BJ (cell line): ENCODE results near the gene MAP4. TPM values are rescaled to one million over a fixed set of nuclear protein-coding genes. Genes with fewer than 3 reads are reported as not detected.

ENCODE experiments used
- CTCF ChIA-PET: fragments of 350-600 bp; formaldehyde crosslinking; extraction: SDS; loops from one replicate; lab custom pipeline; 2021; ENCODE audit warnings: antibody characterized with exemption, inconsistent platforms; lab: Yijun Ruan, JAX
- POLR2A ChIA-PET: fragments of 300-600 bp; sonication (Branson Sonifier 250); formaldehyde crosslinking; extraction: SDS; loops from one replicate; lab custom pipeline; 2021; ENCODE audit warnings: antibody characterized with exemption; lab: Charles Lee
- DNase-seq: peaks from one replicate; pipeline ENCODE4 v3.0.0-alpha.2; 2011; ENCODE audit warnings: low read depth
- H3K27me3 ChIP-seq: 2 replicates; pipeline ENCODE4 v1.6.0; 2011; ENCODE audit warnings: low read length; ENCODE audit not compliant: control insufficient read depth, insufficient read depth
- H3K36me3 ChIP-seq: 2 replicates; pipeline ENCODE4 v1.5.1; 2011; ENCODE audit warnings: low read length; ENCODE audit not compliant: control insufficient read depth, insufficient read depth
- H3K4me3 ChIP-seq: 2 replicates; pipeline ENCODE4 v1.5.1; 2011; ENCODE audit warnings: low read depth, mild to moderate bottlenecking, control low read depth, low read length
- CTCF ChIP-seq: IDR thresholded peaks from 2 replicates; pipeline ENCODE4 v1.5.1; 2011; ENCODE audit warnings: low read depth, mild to moderate bottlenecking, control low read depth, inconsistent platforms, low read length, moderate library complexity; ENCODE audit not compliant: insufficient read depth
- polyA plus RNA-seq: library from polyadenylated mRNA; depleted of rRNA; stranded (reverse); fragments of >200 nt; gene quantifications from 2 replicates; pipeline ENCODE4 v1.2.3, GENCODE V29; 2011

Gene MAP4
- polyA plus RNA-seq, 1 experiment, result 247 TPM

GRCh38 chr3:47824541-47825473, 191.4 kb downstream of the MAP4 start:
- no peaks in the 10 kb centered on the region for H3K27me3 ChIP-seq
- peak overlapping the region; percentile 94 for H3K4me3 ChIP-seq
- POLR2A ChIA-PET, result interaction anchor here (0.6 kb wide), 3 partner anchors 14 to 162 kb away, joined by 3 to 9 read pairs (median 8); no protein-coding TSS in a partner anchor
- peaks cover 8% of the 10 kb centered on the region for H3K36me3 ChIP-seq
- CTCF ChIA-PET, result interaction anchor here (0.6 to 4.4 kb wide), 23 partner anchors 9 to 333 kb away, joined by 3 to 44 read pairs (median 5); partner anchors contain the start of gene DHX30
- peak; percentile 53 for TF ChIP-seq CTCF
- DNase-seq, result peak; percentile 41

GRCh38 chr3:47817609-47818008, 198.6 kb downstream of the MAP4 start:
- no peak for DNase-seq
- no peaks in the 10 kb centered on the region for H3K27me3 ChIP-seq
- POLR2A ChIA-PET, result no interaction called here
- H3K4me3 ChIP-seq, result no peak overlapping the region
- peaks cover 6% of the 10 kb centered on the region for H3K36me3 ChIP-seq
- TF ChIP-seq CTCF, result no peak
- CTCF ChIA-PET, result interaction anchor here (1.4 to 5.1 kb wide), 2 partner anchors 8 to 14 kb away, joined by 5 to 38 read pairs; no protein-coding TSS in a partner anchor

GRCh38 chr3:47813551-47814177, 202.6 kb downstream of the MAP4 start:
- ChIA-PET CTCF (interaction anchor here (1.3 to 5.1 kb wide), 2 partner anchors 12 to 291 kb away, joined by 5 to 38 read pairs; no protein-coding TSS in a partner anchor), POLR2A (no interaction called here)
- DNase-seq, result no peak
- Histone ChIP-seq H3K4me3 (no peak overlapping the region), H3K36me3 (peaks cover 16% of the 10 kb centered on the region), H3K27me3 (no peaks in the 10 kb centered on the region)
- TF ChIP-seq CTCF, result no peak

GRCh38 chr3:47804577-47804976, 211.6 kb downstream of the MAP4 start:
- Histone ChIP-seq H3K27me3 (no peaks in the 10 kb centered on the region), H3K36me3 (peaks cover 4% of the 10 kb centered on the region), H3K4me3 (no peak overlapping the region)
- ChIA-PET POLR2A (no interaction called here), CTCF (interaction anchor here (0.8 to 2.0 kb wide), 6 partner anchors 11 to 283 kb away, joined by 3 to 6 read pairs (median 4); no protein-coding TSS in a partner anchor)
- DNase-seq, result no peak
- no peak for TF ChIP-seq CTCF
